Esophagus squamous epithelium (tissue), 4 donors: ENCODE data around the gene PRAMEF11.
"Not testable (repeated sequence)": the region's sequence is repeated elsewhere in the genome, so short reads cannot be mapped to it uniquely, and the experiment has no call there.

Experiments used
- POLR2A ChIP-seq, 4 donors: fragments of 450-650 bp; IDR thresholded peaks; one replicate each; pipeline ENCODE4 v1.6.1; 2017; ENCODE audit warnings: antibody characterized with exemption in 4 of 4, mild to moderate bottlenecking in 4 of 4, moderate library complexity in 3 of 4
- TF ChIP-seq, protein P1 (sequence below), 6 experiments: fragments of 450-650 bp in 4 of 6; fragments of 200-600 bp in 2 of 6; sonication (generic) in 2 of 6; IDR thresholded peaks; one replicate each; pipeline ENCODE4 v1.5.1; 2016 to 2019; ENCODE audit warnings: antibody characterized with exemption in 6 of 6, mild to moderate bottlenecking in 4 of 6, moderate library complexity in 4 of 6

DNA sequence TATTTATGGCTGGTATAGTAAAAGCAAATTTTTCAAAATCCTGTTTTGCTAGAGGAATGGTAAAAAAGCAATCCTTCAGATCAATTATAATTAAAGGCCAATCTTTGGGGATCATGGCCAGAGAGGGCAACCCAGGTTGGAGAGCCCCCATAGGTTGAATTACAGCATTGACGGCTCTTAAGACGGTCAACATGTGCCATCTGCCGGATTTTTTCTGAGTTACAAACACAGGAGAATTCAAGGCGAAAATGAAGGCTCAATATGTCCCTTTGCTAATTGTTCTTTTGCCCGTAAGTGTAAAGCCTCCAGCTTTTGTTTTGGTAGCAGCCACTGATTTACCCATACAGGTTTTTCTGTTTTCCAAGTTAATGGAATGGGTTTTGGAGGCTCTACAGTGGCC lies 49.7 kb downstream of the PRAMEF11 start:
- TF ChIP-seq, protein P1, sequence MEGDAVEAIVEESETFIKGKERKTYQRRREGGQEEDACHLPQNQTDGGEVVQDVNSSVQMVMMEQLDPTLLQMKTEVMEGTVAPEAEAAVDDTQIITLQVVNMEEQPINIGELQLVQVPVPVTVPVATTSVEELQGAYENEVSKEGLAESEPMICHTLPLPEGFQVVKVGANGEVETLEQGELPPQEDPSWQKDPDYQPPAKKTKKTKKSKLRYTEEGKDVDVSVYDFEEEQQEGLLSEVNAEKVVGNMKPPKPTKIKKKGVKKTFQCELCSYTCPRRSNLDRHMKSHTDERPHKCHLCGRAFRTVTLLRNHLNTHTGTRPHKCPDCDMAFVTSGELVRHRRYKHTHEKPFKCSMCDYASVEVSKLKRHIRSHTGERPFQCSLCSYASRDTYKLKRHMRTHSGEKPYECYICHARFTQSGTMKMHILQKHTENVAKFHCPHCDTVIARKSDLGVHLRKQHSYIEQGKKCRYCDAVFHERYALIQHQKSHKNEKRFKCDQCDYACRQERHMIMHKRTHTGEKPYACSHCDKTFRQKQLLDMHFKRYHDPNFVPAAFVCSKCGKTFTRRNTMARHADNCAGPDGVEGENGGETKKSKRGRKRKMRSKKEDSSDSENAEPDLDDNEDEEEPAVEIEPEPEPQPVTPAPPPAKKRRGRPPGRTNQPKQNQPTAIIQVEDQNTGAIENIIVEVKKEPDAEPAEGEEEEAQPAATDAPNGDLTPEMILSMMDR (IDR thresholded peaks at IDR 0.05), result peak in 1 of 6 experiments; percentile 4
- not testable (repeated sequence) for TF ChIP-seq POLR2A (IDR thresholded peaks at IDR 0.05)
